H9 (cell line): ENCODE data around the gene CCDC7. TPM values are rescaled to one million over a fixed set of nuclear protein-coding genes. Genes with fewer than 3 reads are reported as not detected.
"Not testable (repeated sequence)": the region's sequence is repeated elsewhere in the genome, so short reads cannot be mapped to it uniquely, and the experiment has no call there.

Experiments used
- DNase-seq: peaks from one replicate; pipeline ENCODE4 v3.0.0-alpha.2; 2017
- H2AFZ ChIP-seq: one replicate; pipeline ENCODE4 v1.6.1; 2013; ENCODE audit warnings: mild to moderate bottlenecking, low read length, control low read depth, moderate library complexity
- H2AK5ac ChIP-seq: 2 replicates; pipeline ENCODE4 v1.6.1; 2013; ENCODE audit warnings: low read length, control low read depth, mixed read lengths; ENCODE audit not compliant: insufficient read length
- H2BK120ac ChIP-seq: one replicate; pipeline ENCODE4 v1.6.1; 2013; ENCODE audit warnings: low read depth, mild to moderate bottlenecking, low read length, control low read depth, inconsistent platforms; ENCODE audit not compliant: poor library complexity, severe bottlenecking
- H2BK12ac ChIP-seq: 2 replicates; pipeline ENCODE4 v1.6.1; 2013; ENCODE audit warnings: low read length, control low read depth, mixed read lengths, low read depth; ENCODE audit not compliant: insufficient read length
- H2BK15ac ChIP-seq: 2 replicates; pipeline ENCODE4 v1.6.1; 2013; ENCODE audit warnings: low read depth, low read length, control low read depth
- H2BK20ac ChIP-seq: one replicate; pipeline ENCODE4 v1.6.1; 2013; ENCODE audit warnings: low read depth, mild to moderate bottlenecking, low read length, control low read depth, inconsistent platforms; ENCODE audit not compliant: poor library complexity, severe bottlenecking
- H2BK5ac ChIP-seq: 2 replicates; pipeline ENCODE4 v1.6.1; 2013; ENCODE audit warnings: low read length, control low read depth, mixed read lengths; ENCODE audit not compliant: insufficient read length
- H3K14ac ChIP-seq: 2 replicates; pipeline ENCODE4 v1.6.1; 2013; ENCODE audit warnings: low read length, control low read depth; ENCODE audit not compliant: insufficient read depth
- H3K18ac ChIP-seq: 2 replicates; pipeline ENCODE4 v1.6.1; 2013; ENCODE audit warnings: low read depth, mild to moderate bottlenecking, mixed read lengths, low read length, control low read depth; ENCODE audit not compliant: insufficient read length
- H3K23ac ChIP-seq: 2 replicates; pipeline ENCODE4 v1.6.1; 2013; ENCODE audit warnings: low read length, control low read depth, mixed read lengths, low read depth; ENCODE audit not compliant: insufficient read length
- H3K23me2 ChIP-seq: 2 replicates; pipeline ENCODE4 v1.6.1; 2013; ENCODE audit warnings: low read depth, mild to moderate bottlenecking, mixed read lengths, low read length, control low read depth; ENCODE audit not compliant: insufficient read length, poor library complexity, severe bottlenecking
- H3K27ac ChIP-seq: 2 replicates; pipeline ENCODE4 v1.5.1; 2013; ENCODE audit warnings: low read length, control low read depth, mixed read lengths, low read depth; ENCODE audit not compliant: insufficient read length
- H3K27me3 ChIP-seq: 2 replicates; pipeline ENCODE4 v1.6.1; 2013; ENCODE audit warnings: low read length, control low read depth, inconsistent platforms; ENCODE audit not compliant: insufficient read depth
- H3K4ac ChIP-seq: 2 replicates; pipeline ENCODE4 v1.6.1; 2013; ENCODE audit warnings: low read depth, mild to moderate bottlenecking, control low read depth, inconsistent platforms, low read length, moderate library complexity
- H3K4me1 ChIP-seq: 2 replicates; pipeline ENCODE4 v1.6.1; 2013; ENCODE audit warnings: low read length, control low read depth, inconsistent platforms; ENCODE audit not compliant: insufficient read depth
- H3K4me2 ChIP-seq: 2 replicates; pipeline ENCODE4 v1.6.1; 2013; ENCODE audit warnings: low read length, control low read depth, mixed read lengths; ENCODE audit not compliant: insufficient read length, insufficient read depth
- H3K56ac ChIP-seq: 2 replicates; pipeline ENCODE4 v1.6.1; 2013; ENCODE audit warnings: low read depth, mild to moderate bottlenecking, mixed read lengths, low read length, control low read depth; ENCODE audit not compliant: insufficient read length
- H3K79me1 ChIP-seq: 2 replicates; pipeline ENCODE4 v1.6.1; 2013; ENCODE audit warnings: low read depth, mild to moderate bottlenecking, moderate library complexity, low read length, control low read depth, inconsistent platforms; ENCODE audit not compliant: insufficient read depth, poor library complexity, severe bottlenecking
- H3K79me2 ChIP-seq: 2 replicates; pipeline ENCODE4 v1.6.1; 2013; ENCODE audit warnings: low read length, control low read depth, inconsistent platforms; ENCODE audit not compliant: insufficient read depth
- H3K9ac ChIP-seq: 2 replicates; pipeline ENCODE4 v1.6.1; 2013; ENCODE audit warnings: low read length, control low read depth, mixed read lengths; ENCODE audit not compliant: insufficient read length; ENCODE audit errors: extremely low read depth
- H3K9me3 ChIP-seq: one replicate; pipeline ENCODE4 v1.6.1; 2013; ENCODE audit warnings: low read depth, low read length, inconsistent platforms; ENCODE audit not compliant: control insufficient read depth
- H3T11ph ChIP-seq: one replicate; pipeline ENCODE4 v1.6.1; 2013; ENCODE audit warnings: mild to moderate bottlenecking, low read length, control low read depth, inconsistent platforms
- H4K20me1 ChIP-seq: one replicate; pipeline ENCODE4 v1.6.1; 2013; ENCODE audit not compliant: control insufficient read depth, insufficient read length, insufficient read depth
- H4K5ac ChIP-seq: 2 replicates; pipeline ENCODE4 v1.6.1; 2013; ENCODE audit warnings: low read depth, mild to moderate bottlenecking, mixed read lengths, low read length, control low read depth; ENCODE audit not compliant: insufficient read length
- H4K8ac ChIP-seq: replicated peaks from 2 replicates; pipeline ENCODE4 v1.6.1; 2013; ENCODE audit warnings: low read length, control low read depth, mixed read lengths, low read depth; ENCODE audit not compliant: insufficient read length
- H4K91ac ChIP-seq: 2 replicates; pipeline ENCODE4 v1.6.1; 2013; ENCODE audit warnings: low read depth, mild to moderate bottlenecking, moderate library complexity, mixed read lengths, low read length, control low read depth; ENCODE audit not compliant: insufficient read length
- H3K27ac Mint-ChIP-seq, 3 experiments: 2 replicates in 2 of 3; 3 replicates in 1 of 3; pipeline ENCODE4 v1.8.0; 2020 to 2021; ENCODE audit warnings: mixed read lengths in 3 of 3, mild to moderate bottlenecking in 1 of 3, moderate library complexity in 1 of 3
- H3K27me3 Mint-ChIP-seq: 2 replicates; pipeline ENCODE4 v1.8.0; 2021; ENCODE audit warnings: low read depth, mild to moderate bottlenecking, moderate library complexity, mixed read lengths
- H3K36me3 Mint-ChIP-seq, 3 experiments: 2 replicates in 2 of 3; 3 replicates in 1 of 3; pipeline ENCODE4 v1.8.0; 2020 to 2021; ENCODE audit warnings: low read depth in 3 of 3, mixed read lengths in 3 of 3; ENCODE audit not compliant: insufficient read depth in 1 of 3
- H3K4me1 Mint-ChIP-seq, 2 experiments: 2 replicates each; pipeline ENCODE4 v1.8.0; 2020; ENCODE audit warnings: mixed read lengths in 2 of 2
- H3K4me3 Mint-ChIP-seq, 2 experiments: 2 replicates in 1 of 2; 3 replicates in 1 of 2; pipeline ENCODE4 v1.8.0; 2020 to 2021; ENCODE audit warnings: mild to moderate bottlenecking in 2 of 2, mixed read lengths in 2 of 2, moderate library complexity in 1 of 2
- H3K9me3 Mint-ChIP-seq, 2 experiments: 2 replicates in 1 of 2; 3 replicates in 1 of 2; pipeline ENCODE4 v1.8.0; 2020; ENCODE audit warnings: mild to moderate bottlenecking in 2 of 2, mixed read lengths in 2 of 2, moderate library complexity in 1 of 2
- WGBS: extraction: QIAGEN DNeasy Blood & Tissue Kit; methylation state at CpG from one replicate; pipeline ENCODE4 v1.1.7; 2013; ENCODE audit warnings: missing lambda C conversion rate, low lambda C conversion rate, mixed read lengths; ENCODE audit not compliant: insufficient read length; ENCODE audit errors: extremely low coverage; 5-methylcytosine and 5-hydroxymethylcytosine counted together
- total RNA-seq: library from RNA; stranded (reverse); gene quantifications from 2 replicates; pipeline ENCODE4 v1.2.1, GENCODE V29; 2021
- TF ChIP-seq, protein P1 (sequence below): fragments of 200-600 bp; sonication (generic); conservative IDR thresholded peaks from 3 replicates; pipeline ENCODE4 v1.8.0; 2021; ENCODE audit warnings: antibody characterized with exemption, mild to moderate bottlenecking

CCDC7 gene
- total RNA-seq, 1 experiment from 2014 or later: 1.6 TPM

DNA sequence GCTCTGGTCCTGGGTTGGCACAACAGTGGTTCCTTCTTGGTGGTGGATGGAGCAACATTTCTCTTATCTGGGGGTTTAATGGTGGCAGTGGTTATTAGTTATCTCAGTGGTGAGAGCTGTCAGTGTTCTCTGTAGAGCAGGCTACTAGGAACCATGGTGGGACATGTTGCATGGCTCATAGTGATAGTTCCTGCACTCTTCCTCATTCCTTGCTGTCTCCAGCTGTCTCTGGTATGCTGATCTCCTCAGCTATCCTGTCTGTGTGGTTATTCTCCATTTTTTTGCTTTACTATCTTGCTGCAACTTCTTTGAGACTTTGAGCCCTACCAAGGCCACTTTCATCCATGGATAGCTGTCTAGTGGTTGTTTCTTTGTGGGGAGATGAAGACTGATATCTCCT is 44.0 kb downstream of the CCDC7 start:
- Mint-ChIP-seq H3K27ac (no peak overlapping the region; a peak in 1 of 7 replicates), H3K27me3 (peaks cover 1% of the 10 kb centered on the region), H3K4me1 (no peaks in the 10 kb centered on the region), H3K9me3 (peaks cover 52 to 57% of the 10 kb centered on the region in 2 experiments), H3K36me3 (peaks cover 19 to 39% (median 30%) of the 10 kb centered on the region in 3 experiments), H3K4me3 (no peak overlapping the region)
- Histone ChIP-seq H4K8ac (no peak overlapping the region), H2AFZ (no peak overlapping the region), H3K56ac (no peak overlapping the region), H3K9me3 (peaks cover 20% of the 10 kb centered on the region), H3T11ph (no peak overlapping the region), H2BK20ac (no peak overlapping the region), H2BK12ac (no peak overlapping the region), H2BK120ac (no peak overlapping the region), H3K27me3 (no peaks in the 10 kb centered on the region), H3K27ac (no peak overlapping the region), H3K23ac (no peak overlapping the region), H3K9ac (no peak overlapping the region), H4K5ac (no peak overlapping the region), H2BK15ac (no peak overlapping the region), H4K91ac (no peak overlapping the region), H3K4ac (no peak overlapping the region), H3K4me2 (no peak overlapping the region), H3K14ac (no peak overlapping the region), H3K79me1 (no peaks in the 10 kb centered on the region), H2AK5ac (no peak overlapping the region), H2BK5ac (no peak overlapping the region), H4K20me1 (no peaks in the 10 kb centered on the region), H3K79me2 (no peaks in the 10 kb centered on the region), H3K23me2 (no peaks in the 10 kb centered on the region), H3K4me1 (no peaks in the 10 kb centered on the region), H3K18ac (no peak overlapping the region)
- TF ChIP-seq, protein P1, sequence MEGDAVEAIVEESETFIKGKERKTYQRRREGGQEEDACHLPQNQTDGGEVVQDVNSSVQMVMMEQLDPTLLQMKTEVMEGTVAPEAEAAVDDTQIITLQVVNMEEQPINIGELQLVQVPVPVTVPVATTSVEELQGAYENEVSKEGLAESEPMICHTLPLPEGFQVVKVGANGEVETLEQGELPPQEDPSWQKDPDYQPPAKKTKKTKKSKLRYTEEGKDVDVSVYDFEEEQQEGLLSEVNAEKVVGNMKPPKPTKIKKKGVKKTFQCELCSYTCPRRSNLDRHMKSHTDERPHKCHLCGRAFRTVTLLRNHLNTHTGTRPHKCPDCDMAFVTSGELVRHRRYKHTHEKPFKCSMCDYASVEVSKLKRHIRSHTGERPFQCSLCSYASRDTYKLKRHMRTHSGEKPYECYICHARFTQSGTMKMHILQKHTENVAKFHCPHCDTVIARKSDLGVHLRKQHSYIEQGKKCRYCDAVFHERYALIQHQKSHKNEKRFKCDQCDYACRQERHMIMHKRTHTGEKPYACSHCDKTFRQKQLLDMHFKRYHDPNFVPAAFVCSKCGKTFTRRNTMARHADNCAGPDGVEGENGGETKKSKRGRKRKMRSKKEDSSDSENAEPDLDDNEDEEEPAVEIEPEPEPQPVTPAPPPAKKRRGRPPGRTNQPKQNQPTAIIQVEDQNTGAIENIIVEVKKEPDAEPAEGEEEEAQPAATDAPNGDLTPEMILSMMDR: no peak
- no peak for DNase-seq

DNA sequence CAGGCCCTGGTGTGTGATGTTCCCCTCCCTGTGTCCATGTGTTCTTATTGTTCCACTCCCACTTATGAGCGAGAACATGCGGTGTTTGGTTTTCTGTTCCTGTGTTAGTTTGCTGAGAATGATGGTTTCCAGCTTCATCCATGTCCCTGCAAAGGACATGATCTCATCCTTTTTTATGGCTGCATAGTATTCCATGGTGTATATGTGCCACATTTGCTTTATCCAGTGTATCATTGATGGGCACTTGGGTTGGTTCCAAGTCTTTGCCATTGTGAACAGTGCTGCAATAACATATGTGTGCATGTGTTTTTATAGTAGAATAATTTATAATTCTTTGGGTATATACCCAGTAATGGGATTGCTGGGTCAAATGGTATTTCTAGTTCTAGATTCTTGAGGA is 48.6 kb downstream of the CCDC7 start:
- not testable (repeated sequence) for H2BK120ac ChIP-seq, H3K27me3 ChIP-seq, H3T11ph ChIP-seq, H3K9me3 ChIP-seq, H3K4me1 ChIP-seq, H3K4me2 ChIP-seq, H3K27me3 Mint-ChIP-seq, H3K4ac ChIP-seq, H2BK12ac ChIP-seq, H3K4me1 Mint-ChIP-seq, H3K56ac ChIP-seq, H4K5ac ChIP-seq, H2BK15ac ChIP-seq, H4K20me1 ChIP-seq, H2AK5ac ChIP-seq, H3K79me2 ChIP-seq, H3K23me2 ChIP-seq, H4K91ac ChIP-seq, H2AFZ ChIP-seq, H3K9ac ChIP-seq, H4K8ac ChIP-seq, H3K23ac ChIP-seq, H3K79me1 ChIP-seq, H2BK5ac ChIP-seq, H3K27ac Mint-ChIP-seq, H3K27ac ChIP-seq, H3K18ac ChIP-seq, H3K4me3 Mint-ChIP-seq, H3K14ac ChIP-seq, H2BK20ac ChIP-seq, DNase-seq
- peaks cover 45 to 53% of the 10 kb centered on the region in 2 experiments for H3K9me3 Mint-ChIP-seq
- no CpG with 5 or more reads among the region's 2 CpGs for WGBS
- H3K36me3 Mint-ChIP-seq: peaks cover 8 to 18% (median 8%) of the 10 kb centered on the region in 3 experiments; a peak in 5 of 7 replicates
